ENCODE results near the gene WDFY4. TPM values are rescaled to one million over a fixed set of nuclear protein-coding genes. Genes with fewer than 3 reads are reported as not detected.

The WDFY4 gene
- total and polyA plus RNA-seq, 5 experiments from 2014 or later: 0.04 to 8.5 (median 4.3) TPM; not detected in 1

DNA sequence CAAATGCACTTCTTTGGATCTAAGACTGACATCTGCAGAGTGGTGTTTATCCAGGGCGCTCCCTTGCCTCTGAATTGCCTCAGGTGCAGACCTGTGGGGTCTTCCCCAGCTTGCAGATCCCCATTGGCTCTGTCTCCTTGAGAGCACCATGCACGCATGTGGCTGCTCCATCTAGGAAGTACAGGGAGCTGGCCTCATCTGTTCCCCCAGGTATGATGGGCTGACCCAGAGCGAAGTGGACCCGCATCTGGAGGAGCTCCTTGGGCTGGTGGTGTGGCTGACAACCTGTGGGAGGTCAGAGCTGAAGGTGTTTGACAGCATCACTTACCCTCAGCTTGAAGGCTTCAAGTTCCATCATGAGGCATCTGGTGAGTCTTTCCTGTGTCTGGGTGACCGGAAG, 44.5 kb downstream of the WDFY4 start:
- ATAC-seq (no peak), DNase-seq (no peak)
- POLR2A ChIA-PET: no interaction called here
- H3K27ac Mint-ChIP-seq: no peak overlapping the region
- H3K36me3 Mint-ChIP-seq: no peaks in the 10 kb centered on the region
- no peak overlapping the region for H3K4me3 Mint-ChIP-seq
- H3K9me3 Mint-ChIP-seq: no peaks in the 10 kb centered on the region
- H3K4me1 Mint-ChIP-seq: peaks cover 0 to 2% (median 0%) of the 10 kb centered on the region in 4 donors
- no peaks in the 10 kb centered on the region for H3K27me3 Mint-ChIP-seq

DNA sequence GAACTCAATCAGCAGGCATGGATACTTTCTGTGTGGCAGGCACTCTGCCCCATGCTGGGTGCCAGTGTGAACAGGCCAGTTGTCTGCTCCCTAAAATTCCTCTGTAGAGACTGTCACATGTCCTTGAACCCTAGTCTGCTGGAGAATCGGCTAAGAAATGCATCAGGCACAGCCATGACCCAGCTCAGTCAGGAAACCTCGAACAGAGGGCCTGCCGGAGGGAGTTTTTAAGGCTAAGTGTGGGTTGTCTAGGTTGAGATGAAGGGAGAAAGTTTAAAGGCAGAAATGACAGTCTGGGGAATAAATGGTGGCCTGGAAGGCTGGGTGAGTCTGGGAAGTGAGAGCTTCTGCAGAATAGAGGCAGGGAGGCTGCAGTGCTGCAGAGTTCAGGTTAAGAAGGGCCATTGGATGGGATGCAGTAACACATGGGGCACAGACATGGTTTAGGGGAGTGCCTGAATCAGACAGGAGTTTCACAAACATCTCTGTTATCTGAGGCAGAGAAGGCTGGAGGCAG, 45.3 kb downstream of the WDFY4 start:
- no peaks in the 10 kb centered on the region for H3K9me3 Mint-ChIP-seq
- ATAC-seq (no peak), DNase-seq (no peak)
- POLR2A ChIA-PET: no interaction called here
- H3K36me3 Mint-ChIP-seq: no peaks in the 10 kb centered on the region
- peaks cover 0 to under 1% (median 0%) of the 10 kb centered on the region in 4 donors for H3K4me1 Mint-ChIP-seq
- peak overlapping the region in 1 of 10 donors; percentile 21 for H3K27ac Mint-ChIP-seq
- H3K27me3 Mint-ChIP-seq: no peaks in the 10 kb centered on the region
- no peak overlapping the region for H3K4me3 Mint-ChIP-seq

DNA sequence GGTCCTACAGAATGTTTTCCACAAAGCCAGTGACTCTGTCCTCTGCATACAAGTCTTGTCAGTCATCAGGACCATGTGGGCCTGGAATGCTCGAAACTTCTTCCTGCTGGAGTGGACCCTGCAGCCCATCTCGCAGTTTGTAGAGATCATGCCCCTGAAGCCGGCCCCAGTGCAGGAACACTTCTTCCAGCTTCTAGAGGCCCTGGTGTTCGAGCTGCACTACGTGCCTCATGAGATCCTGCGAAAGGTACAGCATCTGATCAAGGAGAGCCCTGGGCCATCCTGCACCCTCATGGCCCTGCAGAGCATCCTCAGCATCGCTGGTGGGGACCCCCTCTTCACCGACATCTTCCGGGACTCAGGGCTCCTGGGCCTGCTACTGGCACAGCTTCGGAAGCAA, 46.5 kb downstream of the WDFY4 start:
- Mint-ChIP-seq H3K27ac (no peak overlapping the region), H3K4me1 (no peaks in the 10 kb centered on the region), H3K27me3 (peaks cover 0 to 1% (median 0%) of the 10 kb centered on the region in 5 donors), H3K4me3 (no peak overlapping the region), H3K36me3 (no peaks in the 10 kb centered on the region), H3K9me3 (no peaks in the 10 kb centered on the region)
- POLR2A ChIA-PET: no interaction called here
- ATAC-seq: no peak
- no peak for DNase-seq

DNA sequence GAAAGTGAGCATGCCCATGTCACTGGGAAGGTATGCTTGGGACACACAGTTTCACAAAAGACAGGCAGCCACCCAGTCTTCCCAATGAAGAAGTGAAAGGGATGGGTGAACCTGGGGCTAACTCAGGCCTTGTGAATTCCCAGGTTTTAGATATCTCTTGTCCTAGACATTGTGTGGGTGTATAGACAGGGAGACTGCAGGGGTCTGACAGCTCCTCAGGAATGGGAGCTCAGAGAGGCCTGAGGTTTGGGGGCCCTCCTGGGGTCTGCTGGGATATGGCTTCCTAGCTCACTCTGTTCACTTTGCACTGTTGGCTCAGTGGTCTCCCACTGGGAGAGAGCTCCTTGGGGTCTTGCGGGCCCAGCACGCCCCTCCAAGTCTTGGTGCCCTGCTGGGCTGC, 47.0 kb downstream of the WDFY4 start:
- Mint-ChIP-seq H3K36me3 (no peaks in the 10 kb centered on the region), H3K4me3 (no peak overlapping the region), H3K9me3 (no peaks in the 10 kb centered on the region), H3K4me1 (no peaks in the 10 kb centered on the region), H3K27ac (no peak overlapping the region), H3K27me3 (peaks cover 0 to 1% (median 0%) of the 10 kb centered on the region in 5 donors)
- ATAC-seq (no peak), DNase-seq (no peak)
- POLR2A ChIA-PET: no interaction called here

DNA sequence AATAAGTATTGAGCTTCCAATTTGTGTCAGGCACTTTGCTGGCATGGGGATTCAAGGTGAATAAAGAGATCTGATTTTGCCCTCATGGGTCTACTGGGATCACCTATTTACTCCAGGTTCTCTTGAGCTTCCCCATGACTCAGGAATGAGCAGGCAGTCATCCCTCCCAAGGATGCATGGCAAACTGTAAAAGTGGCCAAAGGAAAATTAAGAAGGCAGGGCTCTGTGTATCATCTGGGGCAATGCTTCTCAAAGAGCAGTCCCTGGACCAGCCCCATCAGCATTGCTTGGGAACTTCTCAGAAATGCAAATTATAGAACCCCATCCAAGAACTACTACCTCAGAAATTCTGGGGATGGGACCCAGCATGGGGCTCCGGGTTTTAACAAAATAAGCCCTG, 48.7 kb downstream of the WDFY4 start:
- no peak for ATAC-seq
- H3K36me3 Mint-ChIP-seq: no peaks in the 10 kb centered on the region
- H3K27ac Mint-ChIP-seq: no peak overlapping the region
- no peak overlapping the region for H3K4me3 Mint-ChIP-seq
- no peaks in the 10 kb centered on the region for H3K9me3 Mint-ChIP-seq
- H3K4me1 Mint-ChIP-seq: no peaks in the 10 kb centered on the region
- H3K27me3 Mint-ChIP-seq: peaks cover 0 to 2% (median 0%) of the 10 kb centered on the region in 5 donors
- DNase-seq: no peak
- POLR2A ChIA-PET: no interaction called here

DNA sequence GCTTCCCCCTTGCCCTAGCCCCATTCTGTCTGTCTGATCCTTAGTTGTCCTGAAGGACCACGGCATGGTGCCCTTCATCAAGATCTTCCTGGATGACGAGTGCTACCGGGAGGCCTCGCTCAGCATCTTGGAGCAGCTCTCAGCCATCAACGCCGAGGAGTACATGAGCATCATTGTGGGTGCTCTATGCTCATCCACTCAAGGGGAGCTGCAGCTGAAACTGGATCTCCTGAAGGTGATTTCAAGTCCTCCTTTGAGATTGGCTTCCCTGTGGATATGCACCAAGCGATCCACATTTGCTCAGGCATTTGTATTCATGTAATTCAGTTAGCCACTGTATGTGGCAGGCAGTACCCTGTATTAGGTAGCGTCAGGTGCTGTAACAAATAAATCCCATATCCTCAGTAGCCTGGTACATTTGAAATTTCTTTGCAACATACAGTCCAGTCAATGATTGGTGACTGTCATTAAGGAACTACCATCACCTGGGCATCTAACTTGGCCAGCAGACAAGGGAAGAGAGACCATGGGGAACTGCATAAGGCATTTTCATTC, 51.2 kb downstream of the WDFY4 start:
- no peak overlapping the region for H3K27ac Mint-ChIP-seq
- H3K4me3 Mint-ChIP-seq: no peak overlapping the region
- no peaks in the 10 kb centered on the region for H3K4me1 Mint-ChIP-seq
- ATAC-seq: no peak
- H3K27me3 Mint-ChIP-seq: peaks cover 0 to 2% (median 0%) of the 10 kb centered on the region in 5 donors
- no peaks in the 10 kb centered on the region for H3K9me3 Mint-ChIP-seq
- no peak for DNase-seq
- POLR2A ChIA-PET: no interaction called here
- no peaks in the 10 kb centered on the region for H3K36me3 Mint-ChIP-seq

DNA sequence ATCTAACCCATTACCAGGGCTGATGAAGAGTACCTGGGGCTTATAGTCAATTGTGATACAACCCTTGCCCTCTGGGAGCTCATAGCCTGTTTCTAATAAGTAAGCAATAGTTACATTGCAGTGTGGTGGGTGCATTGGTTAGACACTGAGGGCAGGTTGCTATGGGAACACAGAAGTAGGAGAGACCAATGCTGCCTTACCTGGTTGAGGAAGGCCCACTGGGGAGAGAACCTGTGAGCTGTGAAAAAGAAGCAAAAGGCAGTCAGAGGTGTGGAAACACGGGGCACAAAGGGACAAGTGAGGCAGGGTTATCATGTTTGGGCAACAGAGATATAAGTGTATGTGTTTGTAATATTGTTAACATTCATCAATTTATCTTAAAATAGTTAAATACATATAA, 51.9 kb downstream of the WDFY4 start:
- POLR2A ChIA-PET: interaction anchor here (0.6 kb wide), 1 partner anchor 58 kb away, joined by 4 read pairs; no protein-coding TSS in a partner anchor
- Mint-ChIP-seq H3K36me3 (no peaks in the 10 kb centered on the region), H3K27me3 (peaks cover 0 to 2% (median 0%) of the 10 kb centered on the region in 5 donors), H3K4me3 (no peak overlapping the region), H3K9me3 (no peaks in the 10 kb centered on the region), H3K4me1 (no peaks in the 10 kb centered on the region), H3K27ac (no peak overlapping the region)
- no peak for DNase-seq
- no peak for ATAC-seq

DNA sequence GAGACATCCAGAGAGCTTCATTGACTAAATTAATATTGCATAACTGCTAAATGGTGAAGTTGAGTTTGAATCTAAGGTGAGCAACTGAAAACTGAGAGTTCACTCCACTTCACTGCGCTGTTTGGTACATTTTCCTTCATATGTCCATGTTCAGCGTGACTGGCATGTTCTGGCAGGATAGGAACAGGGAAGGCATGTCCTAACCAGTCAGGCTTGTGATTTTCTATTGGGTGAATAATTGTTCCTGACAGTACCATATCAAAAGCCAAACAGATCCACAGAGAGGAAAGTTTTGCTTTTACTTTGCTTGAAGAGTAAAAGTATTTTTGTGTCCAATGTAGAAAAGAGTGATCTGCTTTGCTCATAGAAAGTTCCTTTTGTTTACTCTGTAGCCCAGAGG, 53.2 kb downstream of the WDFY4 start:
- no peaks in the 10 kb centered on the region for H3K4me1 Mint-ChIP-seq
- no peaks in the 10 kb centered on the region for H3K9me3 Mint-ChIP-seq
- H3K4me3 Mint-ChIP-seq: no peak overlapping the region
- H3K27ac Mint-ChIP-seq: no peak overlapping the region
- POLR2A ChIA-PET: no interaction called here
- no peak for ATAC-seq
- H3K36me3 Mint-ChIP-seq: no peaks in the 10 kb centered on the region
- DNase-seq: no peak
- H3K27me3 Mint-ChIP-seq: peaks cover 0 to 2% (median 0%) of the 10 kb centered on the region in 5 donors

DNA sequence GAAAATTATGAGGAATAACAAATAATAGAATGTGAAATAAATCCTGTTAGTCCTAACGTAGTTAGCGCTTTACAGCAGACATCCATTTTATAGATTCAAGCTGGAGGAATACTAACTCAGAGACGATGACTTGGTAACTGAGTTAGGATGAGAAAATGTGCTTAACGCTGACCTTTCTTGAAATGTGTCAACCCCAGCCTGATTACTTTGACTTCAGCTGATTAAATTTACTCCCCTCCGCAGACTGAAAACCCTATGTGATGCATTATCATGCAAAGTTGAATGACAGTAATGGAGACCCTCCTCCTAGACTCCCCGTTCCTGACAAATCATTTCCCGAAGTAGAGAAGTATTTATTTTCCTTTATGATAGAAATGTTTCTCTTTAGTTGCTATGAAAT, 54.5 kb downstream of the WDFY4 start:
- no peaks in the 10 kb centered on the region for H3K9me3 Mint-ChIP-seq
- H3K27ac Mint-ChIP-seq: no peak overlapping the region
- POLR2A ChIA-PET: no interaction called here
- no peaks in the 10 kb centered on the region for H3K4me1 Mint-ChIP-seq
- peaks cover 0 to 5% (median 0%) of the 10 kb centered on the region in 5 donors for H3K27me3 Mint-ChIP-seq
- DNase-seq (no peak), ATAC-seq (no peak)
- H3K36me3 Mint-ChIP-seq: no peaks in the 10 kb centered on the region
- H3K4me3 Mint-ChIP-seq: no peak overlapping the region

DNA sequence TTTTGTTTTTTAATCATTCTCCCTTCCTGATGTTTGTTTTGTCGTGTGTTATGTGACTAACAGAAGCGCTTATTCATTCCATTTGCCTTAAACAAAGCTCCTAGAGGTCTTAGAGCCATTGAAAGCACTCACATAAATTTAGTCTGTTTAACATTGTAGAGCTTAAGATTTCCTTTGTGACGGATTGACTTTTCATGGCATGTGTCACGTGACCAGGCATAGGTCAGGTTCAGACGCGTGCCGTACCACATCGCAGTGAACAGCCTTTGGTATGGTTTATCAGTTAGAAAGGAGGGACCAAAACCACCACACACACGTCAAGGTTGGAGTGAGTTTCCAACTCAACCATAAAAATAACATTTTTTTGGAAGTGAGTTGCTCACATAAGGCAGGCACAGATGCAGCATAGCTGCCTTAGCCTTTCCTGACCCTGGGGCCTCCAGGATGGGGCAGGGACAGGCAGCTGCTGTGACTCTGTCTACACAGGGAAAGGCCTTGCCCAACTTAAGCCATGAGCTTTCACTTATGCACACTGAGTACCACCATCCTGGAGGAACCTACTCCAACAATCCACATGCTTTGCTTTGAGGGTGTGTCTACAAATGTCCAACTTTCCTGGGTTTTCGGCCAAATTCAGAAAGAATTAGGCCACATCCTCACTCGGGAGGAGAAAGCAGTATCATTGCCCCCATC, 55.5 kb downstream of the WDFY4 start:
- DNase-seq (no peak), ATAC-seq (no peak)
- no peaks in the 10 kb centered on the region for H3K36me3 Mint-ChIP-seq
- no peak overlapping the region for H3K27ac Mint-ChIP-seq
- POLR2A ChIA-PET: no interaction called here
- H3K9me3 Mint-ChIP-seq: no peaks in the 10 kb centered on the region
- peaks cover 0 to 5% (median 0%) of the 10 kb centered on the region in 5 donors for H3K27me3 Mint-ChIP-seq
- H3K4me1 Mint-ChIP-seq: no peaks in the 10 kb centered on the region
- no peak overlapping the region for H3K4me3 Mint-ChIP-seq

DNA sequence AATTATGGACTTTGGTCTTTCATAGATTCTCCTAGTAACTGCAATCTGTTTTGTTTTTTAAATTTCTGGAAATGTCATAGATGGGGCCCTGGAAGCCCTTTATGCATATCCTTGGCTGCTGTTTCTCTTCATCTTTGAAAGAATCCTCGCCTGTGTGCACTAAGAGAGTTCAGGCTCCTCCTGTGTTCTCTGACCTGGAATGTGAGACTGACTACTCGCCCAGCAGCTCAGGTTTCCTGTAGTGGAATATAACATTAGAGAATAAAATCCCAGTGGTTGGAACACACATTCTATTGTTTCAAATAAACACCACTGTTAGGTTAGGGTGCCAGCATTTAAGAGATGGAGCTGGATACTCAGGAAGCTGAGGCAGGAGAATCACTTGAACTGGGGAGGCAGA, 56.3 kb downstream of the WDFY4 start:
- ATAC-seq (no peak), DNase-seq (no peak)
- H3K36me3 Mint-ChIP-seq: no peaks in the 10 kb centered on the region
- H3K4me1 Mint-ChIP-seq: no peaks in the 10 kb centered on the region
- no peaks in the 10 kb centered on the region for H3K9me3 Mint-ChIP-seq
- no peak overlapping the region for H3K4me3 Mint-ChIP-seq
- peaks cover 0 to 5% (median 0%) of the 10 kb centered on the region in 5 donors for H3K27me3 Mint-ChIP-seq
- H3K27ac Mint-ChIP-seq: no peak overlapping the region
- POLR2A ChIA-PET: no interaction called here

DNA sequence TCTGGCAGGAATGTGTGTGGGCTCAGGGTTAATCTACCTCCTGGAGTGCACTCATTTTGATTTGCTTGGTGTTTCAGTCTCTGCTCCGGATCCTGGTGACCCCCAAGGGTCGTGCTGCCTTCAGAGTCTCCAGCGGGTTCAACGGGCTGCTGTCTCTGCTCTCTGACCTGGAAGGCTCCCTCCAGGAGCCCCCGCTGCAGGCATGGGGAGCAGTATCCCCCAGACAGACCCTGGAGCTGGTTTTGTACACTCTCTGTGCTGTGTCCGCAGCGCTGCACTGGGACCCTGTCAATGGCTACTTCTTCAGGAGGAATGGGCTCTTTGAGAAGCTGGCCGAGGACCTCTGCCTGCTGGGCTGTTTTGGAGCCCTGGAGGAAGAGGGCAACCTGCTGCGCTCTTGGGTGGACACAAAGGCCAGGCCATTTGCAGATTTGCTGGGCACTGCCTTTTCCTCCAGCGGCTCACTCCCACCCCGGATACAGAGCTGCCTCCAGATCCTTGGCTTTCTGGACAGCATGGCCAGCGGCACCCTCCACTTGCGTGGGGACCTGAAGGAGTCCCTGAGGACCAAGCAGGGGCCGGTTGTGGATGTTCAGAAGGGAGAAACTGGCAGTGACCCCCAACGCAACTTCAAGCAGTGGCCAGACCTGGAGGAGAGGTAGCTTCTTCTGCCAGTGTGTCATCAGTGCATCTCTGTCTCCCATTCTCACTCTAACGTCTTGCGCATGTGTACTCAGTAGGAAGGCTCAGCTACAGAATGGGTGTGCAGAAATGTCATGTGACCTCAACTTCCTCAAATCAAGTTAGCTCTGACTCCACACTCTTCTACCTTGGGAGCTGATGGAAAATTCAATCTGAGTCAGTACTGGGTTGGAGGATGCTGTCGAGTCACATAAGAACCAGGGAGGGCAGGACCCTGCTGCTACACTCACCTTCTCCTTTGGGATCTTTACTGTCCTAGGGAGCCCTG, 58.5 kb downstream of the WDFY4 start:
- H3K27ac Mint-ChIP-seq: no peak overlapping the region
- peaks cover 0 to 14% (median 9%) of the 10 kb centered on the region in 9 donors for H3K9me3 Mint-ChIP-seq
- H3K27me3 Mint-ChIP-seq: peaks cover 0 to 3% (median 0%) of the 10 kb centered on the region in 5 donors
- H3K36me3 Mint-ChIP-seq: peaks cover 0 to 11% (median 0%) of the 10 kb centered on the region in 3 donors
- H3K4me3 Mint-ChIP-seq: no peak overlapping the region
- ATAC-seq: no peak
- H3K4me1 Mint-ChIP-seq: peaks cover 0 to 1% (median 0%) of the 10 kb centered on the region in 4 donors
- DNase-seq: no peak
- POLR2A ChIA-PET: no interaction called here

DNA sequence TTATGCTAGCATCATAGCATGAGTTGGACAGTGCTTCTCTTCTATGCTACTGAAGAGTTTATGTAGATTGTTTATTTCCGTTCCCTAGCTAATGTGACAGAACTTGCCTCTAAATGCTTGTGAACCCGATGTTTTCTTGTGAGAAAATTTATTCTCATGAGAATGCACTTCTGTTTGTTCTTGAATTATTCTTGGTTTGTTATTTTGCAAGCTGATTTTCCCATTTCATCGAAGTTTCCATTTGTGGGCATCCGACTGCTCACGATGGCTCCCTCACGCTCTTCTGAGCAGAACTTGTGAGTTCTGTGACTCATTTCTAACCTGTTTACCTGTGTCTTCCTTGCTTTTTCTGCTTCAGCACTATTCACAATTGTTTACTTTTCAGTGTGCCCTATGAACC, 59.9 kb downstream of the WDFY4 start:
- POLR2A ChIA-PET: no interaction called here
- Mint-ChIP-seq H3K4me1 (peaks cover 0 to 5% (median 0%) of the 10 kb centered on the region in 4 donors), H3K36me3 (peaks cover 0 to 11% (median 0%) of the 10 kb centered on the region in 3 donors), H3K27me3 (peaks cover 0 to 3% (median 0%) of the 10 kb centered on the region in 5 donors), H3K4me3 (no peak overlapping the region), H3K27ac (no peak overlapping the region), H3K9me3 (peaks cover 0 to 17% (median 9%) of the 10 kb centered on the region in 9 donors)
- ATAC-seq (no peak), DNase-seq (no peak)

Measured in naive thymus-derived CD8-positive, alpha-beta T cell (primary cell).